Right lobe of liver (tissue), 4 donors: ENCODE results near the gene TANC2.

Experiments used
- CTCF ChIP-seq, 4 donors: fragments of 200-600 bp in 3 of 4; fragments of 450-650 bp in 1 of 4; IDR thresholded peaks; one replicate each; pipeline versions ENCODE4 v1.5.1 to v1.8.0; 2016 to 2022; ENCODE audit warnings: antibody characterized with exemption in 4 of 4, mild to moderate bottlenecking in 2 of 4
- POLR2A ChIP-seq: fragments of 450-650 bp; IDR thresholded peaks from one replicate; pipeline ENCODE4 v1.6.1; 2017; ENCODE audit warnings: antibody characterized with exemption, mild to moderate bottlenecking
- donor health status: DM: no; HTN: no; CAD: no.
- donor health status: DM: no; HTN: no; CAD: no.
- donor health status: DM: no; HTN: yes; CAD: no.

GRCh38 chr17:63002625-63003024 lies 36.6 kb downstream of the TANC2 start:
- TF ChIP-seq CTCF (IDR thresholded peaks at IDR 0.05) = no peak
- TF ChIP-seq POLR2A = no peak
